T-helper 1 cell (primary cell): Measurements from ENCODE around the gene BIRC5.
"Not testable (repeated sequence)": the region's sequence is repeated elsewhere in the genome, so short reads cannot be mapped to it uniquely, and the experiment has no call there.

Experiments used
- DNase-seq, 5 donors: peaks; one replicate each; pipeline ENCODE4 v3.0.0-alpha.2; 2012 to 2020

BIRC5 gene

GRCh38 chr17:78226055-78226758 is 12.2 kb downstream of the BIRC5 start:
- DNase-seq = no peak

DNA sequence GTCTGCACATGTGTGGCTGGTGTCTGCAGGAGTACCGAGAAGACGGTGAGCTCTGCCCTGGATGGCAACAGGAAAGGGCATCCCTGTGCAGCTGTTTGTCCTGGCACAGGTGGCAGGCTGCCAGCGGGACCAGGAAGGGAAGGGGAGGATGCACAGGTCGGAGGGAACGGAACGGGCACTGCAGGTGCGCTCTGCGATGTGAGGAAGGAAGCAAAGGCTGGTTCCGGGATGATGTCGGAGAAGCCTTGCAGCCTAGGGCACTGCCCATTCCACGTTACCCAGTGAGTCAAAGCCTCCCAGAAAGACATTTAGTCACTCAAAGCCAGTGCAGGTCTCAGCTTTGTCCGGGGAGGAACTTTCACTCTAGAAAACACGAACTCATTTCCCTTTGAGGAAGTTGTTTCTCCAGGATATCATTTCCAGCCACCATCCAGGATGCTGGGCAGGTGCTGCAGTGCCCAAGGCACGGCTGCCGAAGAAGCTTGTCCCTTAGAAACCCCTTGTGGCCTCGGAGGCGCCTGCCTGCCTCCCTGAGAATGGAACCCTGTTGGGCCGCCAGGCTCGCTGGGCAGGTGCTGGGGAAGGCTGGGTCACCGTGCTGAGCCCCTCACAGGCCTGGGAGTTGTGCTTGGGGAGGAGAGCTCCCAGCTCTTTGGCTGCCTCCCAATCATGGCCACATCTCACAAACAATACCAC is 12.9 kb downstream of the BIRC5 start:
- DNase-seq = no peak

GRCh38 chr17:78227455-78227916 is 13.4 kb downstream of the BIRC5 start:
- no peak for DNase-seq

DNA sequence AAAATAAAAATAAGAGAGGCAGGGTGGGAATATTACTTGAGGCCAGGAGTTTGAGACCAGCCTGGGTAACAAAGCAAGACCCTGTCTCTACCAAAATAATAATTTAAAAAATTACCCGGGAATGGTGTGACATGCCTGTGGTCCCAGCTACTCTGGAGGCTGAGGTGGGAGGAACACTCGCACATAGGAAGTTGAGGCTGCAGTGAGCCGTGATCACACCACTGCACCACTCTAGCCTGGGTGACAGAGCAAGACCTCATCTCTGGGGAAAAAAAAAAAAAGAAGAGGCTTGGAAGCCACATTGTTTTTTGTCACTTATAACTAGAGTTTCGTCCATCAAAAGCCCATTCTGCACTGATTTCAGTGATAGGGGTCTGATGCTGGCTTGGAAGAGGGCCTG is 14.1 kb downstream of the BIRC5 start:
- DNase-seq = no peak

GRCh38 chr17:78230252-78230962 is 16.4 kb downstream of the BIRC5 start:
- no peak for DNase-seq

GRCh38 chr17:78230996-78231935 is 17.2 kb downstream of the BIRC5 start, which contains the start of gene TMEM235:
Gene TMEM235, plus strand, starts transcription at chr17:78231631. Its CDS starts 393 bp downstream, at chr17:78232024.
- no peak for DNase-seq

GRCh38 chr17:78231991-78232858 is 18.2 kb downstream of the BIRC5 start:
- no peak for DNase-seq

- no peak for DNase-seq
Measured at GRCh38 chr17:78232859-78233173, 18.8 kb downstream of the BIRC5 start.

GRCh38 chr17:78233678-78234077 is 19.6 kb downstream of the BIRC5 start:
- DNase-seq = no peak

DNA sequence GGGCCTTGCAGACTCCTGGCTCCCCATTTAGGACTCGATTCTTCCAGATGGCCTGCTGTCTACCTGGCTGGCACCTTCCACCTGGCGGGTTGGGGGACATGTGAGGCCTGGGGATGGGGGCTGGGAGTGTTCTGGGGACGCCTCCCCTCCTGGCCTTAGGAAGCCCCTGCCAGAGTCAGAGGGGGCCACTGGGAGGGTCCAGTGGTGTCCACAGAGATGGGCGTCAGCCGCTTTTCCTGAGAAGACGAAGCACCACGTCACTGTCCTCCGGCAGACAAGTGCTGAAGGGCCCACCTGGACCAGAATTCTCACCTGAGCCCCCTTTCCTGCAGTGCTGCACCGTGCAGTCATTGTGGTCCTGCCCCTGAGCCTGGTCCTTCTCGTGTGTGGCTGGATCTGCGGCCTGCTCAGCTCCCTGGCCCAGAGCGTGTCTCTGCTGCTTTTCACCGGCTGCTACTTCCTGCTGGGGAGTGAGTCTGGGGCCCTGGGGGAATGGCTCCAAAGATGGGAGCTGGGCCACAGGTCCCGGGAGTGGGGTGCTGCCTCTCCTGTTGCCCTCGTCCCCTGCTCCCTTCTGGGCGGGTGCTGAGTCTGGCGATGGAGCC is 20.3 kb downstream of the BIRC5 start:
- no peak for DNase-seq

DNA sequence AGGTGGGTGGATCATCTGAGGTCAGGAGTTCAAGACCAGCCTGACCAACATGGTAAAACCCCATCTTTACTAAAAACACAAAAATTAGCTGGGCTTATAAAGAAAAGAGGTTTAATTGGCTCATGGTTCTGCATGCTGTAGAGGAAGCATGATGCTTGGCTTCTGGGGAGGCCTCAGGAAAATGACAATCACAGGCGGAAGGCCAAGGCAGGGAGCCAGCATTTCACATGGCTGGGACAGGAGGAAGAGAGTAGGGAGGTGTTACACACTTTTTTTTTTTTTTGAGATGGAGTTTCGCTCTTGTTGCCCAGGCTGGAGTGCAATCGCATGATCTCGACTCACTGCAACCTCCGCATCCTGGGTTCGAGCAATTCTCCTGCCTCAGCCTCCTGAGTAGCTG is 21.0 kb downstream of the BIRC5 start:
- DNase-seq = not testable (repeated sequence)

GRCh38 chr17:78235885-78236284 is 21.8 kb downstream of the BIRC5 start:
- DNase-seq = no peak

DNA sequence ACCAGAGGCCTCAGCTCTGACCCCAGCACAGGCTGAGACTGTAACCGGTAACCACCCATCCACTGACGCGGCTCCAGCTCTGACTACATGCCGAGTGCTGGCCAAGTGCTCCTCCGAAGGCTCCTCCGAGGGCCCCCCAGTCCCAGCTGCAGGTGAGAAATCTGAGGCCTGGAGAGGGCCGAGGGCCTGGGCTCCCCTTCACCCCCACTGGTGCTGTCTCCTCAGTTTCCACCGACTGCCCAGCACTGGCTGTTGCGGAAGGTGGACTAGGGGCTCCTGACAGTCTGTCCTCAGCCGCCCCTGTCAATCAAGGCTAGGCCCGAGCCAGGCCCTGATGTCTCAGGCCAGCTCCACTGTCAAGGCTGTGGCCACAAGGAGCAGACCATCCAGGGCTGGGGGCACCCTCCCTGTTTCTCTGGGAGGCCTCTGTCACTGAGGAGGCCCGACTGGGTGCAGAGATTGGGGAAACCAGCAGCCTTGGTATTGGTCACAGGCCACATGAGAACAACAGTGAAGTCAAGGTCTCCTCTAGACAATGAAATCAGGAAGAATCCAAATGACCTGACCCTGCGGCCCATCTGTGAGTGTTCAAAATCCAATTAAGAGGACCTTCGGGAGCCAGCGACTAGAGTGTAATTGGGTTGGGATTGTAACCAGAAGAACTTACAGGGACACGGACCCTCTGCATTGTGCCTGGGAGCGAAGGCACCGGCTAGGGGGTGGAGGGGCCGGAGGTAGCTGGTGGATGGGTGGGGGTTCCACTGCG is 22.5 kb downstream of the BIRC5 start:
- DNase-seq = no peak

DNA sequence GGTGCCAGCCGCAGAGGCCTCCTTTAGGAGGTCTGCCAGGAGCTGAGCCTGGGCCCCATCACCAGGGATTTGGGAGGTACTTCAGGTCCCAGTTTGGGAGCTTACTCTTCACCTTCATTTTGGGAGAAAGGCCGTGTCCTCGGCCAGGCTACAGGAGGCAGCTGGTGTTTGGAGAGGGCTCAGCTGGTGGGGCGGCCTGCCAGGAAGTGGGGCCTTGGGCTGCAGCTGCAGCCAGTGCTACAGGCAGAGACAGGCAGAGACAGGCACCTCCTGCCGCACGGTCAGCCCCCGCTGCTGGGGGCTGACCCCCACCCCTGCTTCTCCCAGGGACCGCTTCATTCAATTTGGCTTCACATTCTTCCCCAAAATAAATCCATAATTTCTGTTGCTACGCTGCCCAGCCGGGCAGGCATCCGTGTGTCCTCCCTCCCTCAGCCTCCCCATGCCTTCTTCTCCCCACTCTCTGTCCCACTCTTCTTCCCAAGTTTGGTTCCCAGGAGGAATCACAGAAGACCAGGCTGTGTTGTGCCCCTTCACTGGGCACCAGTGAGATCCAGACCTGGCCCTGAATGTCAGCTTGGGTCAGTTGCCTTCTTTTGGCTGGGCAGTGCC is 23.5 kb downstream of the BIRC5 start:
- DNase-seq = no peak

DNA sequence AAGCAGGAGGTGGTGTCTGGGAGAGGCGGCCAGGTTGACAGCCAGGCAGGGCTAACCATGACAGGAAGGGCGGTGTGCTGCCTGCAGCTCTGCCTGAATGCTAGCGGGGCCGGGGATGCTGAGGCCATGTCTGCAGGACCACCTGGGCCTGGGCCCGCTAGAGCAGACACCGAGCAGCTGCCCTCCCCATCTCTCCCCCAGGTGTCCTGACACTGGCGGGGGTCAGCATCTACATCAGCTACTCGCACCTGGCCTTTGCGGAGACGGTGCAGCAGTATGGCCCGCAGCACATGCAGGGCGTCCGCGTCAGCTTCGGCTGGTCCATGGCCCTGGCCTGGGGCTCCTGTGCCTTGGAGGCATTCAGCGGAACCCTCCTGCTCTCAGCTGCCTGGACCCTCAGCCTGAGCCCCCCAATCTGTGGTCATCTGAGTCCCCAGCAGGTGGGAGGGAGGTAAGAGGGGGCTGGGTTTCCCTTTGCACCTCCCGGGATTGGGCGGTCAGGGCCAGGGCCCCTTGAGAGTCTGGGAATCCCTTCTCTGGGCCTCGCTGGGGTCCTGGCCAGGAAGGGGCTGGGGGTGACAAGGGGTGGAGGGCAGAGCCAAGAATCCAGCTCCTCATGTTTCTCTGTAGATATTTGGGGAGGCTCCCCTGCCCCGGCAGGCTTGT is 24.9 kb downstream of the BIRC5 start:
- no peak for DNase-seq

GRCh38 chr17:78239489-78239931 is 25.5 kb downstream of the BIRC5 start:
- DNase-seq = no peak

- DNase-seq = no peak
Measured at GRCh38 chr17:78240012-78240655, 26.1 kb downstream of the BIRC5 start.

DNA sequence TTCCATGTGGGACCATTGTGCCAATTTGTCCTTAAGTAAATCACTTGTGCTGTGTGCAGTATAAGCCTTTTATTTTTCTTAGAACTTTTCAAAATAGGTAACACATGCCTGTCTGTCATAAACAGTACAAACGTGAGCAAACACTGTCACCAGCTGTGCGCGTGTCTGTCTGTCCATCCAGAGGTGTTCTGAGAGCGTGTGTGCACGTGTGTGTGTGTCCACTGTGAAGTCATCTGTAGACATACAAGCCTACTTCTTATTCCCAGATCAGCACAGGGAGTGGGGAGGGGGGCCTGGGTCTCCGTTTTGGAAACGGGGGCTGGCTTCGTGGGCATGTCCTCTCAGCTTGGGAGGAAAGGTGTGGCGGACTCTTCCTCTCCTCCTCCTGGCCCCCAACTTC is 26.8 kb downstream of the BIRC5 start:
- DNase-seq = no peak
